ENCODE data around the gene KRT27. TPM values are rescaled to one million over a fixed set of nuclear protein-coding genes. Genes with fewer than 3 reads are reported as not detected.

Gene KRT27
- total and polyA plus RNA-seq, 9 of the 15 experiments (the other 6 are each of a cell fraction or from before 2014, with no cell fraction given), result 0.10 TPM; not detected in 8

DNA sequence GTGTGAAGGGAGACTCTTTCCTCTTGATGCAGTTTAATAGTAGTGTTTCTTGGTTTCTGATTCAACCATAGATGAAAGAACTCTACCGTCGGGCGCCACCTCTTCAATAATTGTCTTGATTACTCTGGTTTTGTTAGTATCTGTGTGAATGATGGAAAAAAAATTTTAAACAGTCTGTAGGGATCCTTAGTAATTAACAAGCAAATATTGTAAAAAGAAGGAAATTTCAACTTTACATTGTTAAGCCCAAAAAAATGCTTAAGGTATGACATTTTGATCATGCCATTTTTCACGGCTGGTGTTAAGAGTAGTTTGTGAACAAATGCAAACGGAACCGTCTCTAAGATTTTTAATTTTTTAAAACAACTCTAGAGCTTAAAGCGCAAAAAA, 36.0 kb upstream of the KRT27 start (continued):
- TF ChIP-seq E2F1 (CRISPR knock-in tag; IDR thresholded peaks at IDR 0.05) (no peak), FOXO4 (CRISPR knock-in tag; IDR thresholded peaks at IDR 0.05) (no peak), ZNF121 (CRISPR knock-in tag; conservative IDR thresholded peaks at IDR 0.05) (no peak)

- in situ Hi-C loops (cut with MboI) (no loop called here), intact Hi-C loops (cut with micrococcal nuclease) (loop anchor here (5.0 kb wide), 1 partner anchor 850 kb away; no protein-coding TSS in a partner anchor)
- no peaks in the 10 kb centered on the region for H3K9me3 ChIP-seq (replicated peaks; ENCODE audit: control insufficient read depth, insufficient read depth, low read depth, low read length)
- peak; percentile 69 for TF ChIP-seq SUPT5H (IDR thresholded peaks at IDR 0.05)
- TF ChIP-seq POLR2AphosphoS5 (IDR thresholded peaks at IDR 0.05; ENCODE audit: control insufficient read depth, insufficient read depth, low read depth, low read length), result 0 out of 2 replicates have a peak, but pooled peaks have one; percentile 15
- peak; percentile 64 for TF ChIP-seq POLR2B (IDR thresholded peaks at IDR 0.05; ENCODE audit: low read depth, partially characterized antibody)
- TF ChIP-seq ZNF3 (CRISPR knock-in tag; IDR thresholded peaks at IDR 0.05), result no peak
- TF ChIP-seq ZNF121 (CRISPR knock-in tag; conservative IDR thresholded peaks at IDR 0.05), result no peak
- TF ChIP-seq ILF3 (IDR thresholded peaks at IDR 0.05; ENCODE audit: borderline replicate concordance), result 0 out of 2 replicates have a peak, but pooled peaks have one; percentile 2
- peak; percentile 70 for TF ChIP-seq POLR2A (conservative IDR thresholded peaks at IDR 0.05)
- TF ChIP-seq POLR2AphosphoS2 (IDR thresholded peaks at IDR 0.05; ENCODE audit: low read length), result peak; percentile 90
- peak; percentile 52 for TF ChIP-seq KDM5B (IDR thresholded peaks at IDR 0.05; ENCODE audit: insufficient replicate concordance, low read depth, low read length)
- TF ChIP-seq XRCC5 (IDR thresholded peaks at IDR 0.05; ENCODE audit: low read depth, low read length), result no peak
- POLR2A ChIA-PET, result interaction anchor here (0.6 to 1.2 kb wide), 4 partner anchors 9 to 711 kb away, joined by 3 to 4 read pairs (median 3); no protein-coding TSS in a partner anchor
- no peaks in the 10 kb centered on the region for H3K27me3 ChIP-seq (ENCODE audit: control insufficient read depth in 2 of 2, insufficient read depth in 2 of 2, low read length in 2 of 2)
- ATAC-seq, result peak; percentile 3; the same call in 1 of the 3 replicates
- H3K9ac ChIP-seq (ENCODE audit: insufficient read depth in 1 of 2, low read depth in 2 of 2, low read length in 2 of 2), result peak overlapping the region in 1 of 2 experiments; percentile 97; a peak in 2 of 4 replicates
- H2AFZ ChIP-seq (ENCODE audit: low read depth, low read length), result no peak overlapping the region
- H3K36me3 ChIP-seq (ENCODE audit: control insufficient read depth, insufficient read depth, low read length), result peaks cover 29% of the 10 kb centered on the region
- peaks cover 9 to 29% of the 10 kb centered on the region in 2 experiments for H3K4me1 ChIP-seq (replicated peaks in 1 of 2; ENCODE audit: control insufficient read depth in 2 of 2, insufficient read depth in 2 of 2, low read length in 2 of 2)
- FAIRE-seq, result no peak
- DNase-seq (ENCODE audit: extremely low read depth in 1 of 4, low spot score in 3 of 4), result no peak
- H3K4me2 ChIP-seq (ENCODE audit: insufficient read depth, low read length), result peak overlapping the region; percentile 63
- peaks cover 5% of the 10 kb centered on the region for H3K9me1 ChIP-seq (ENCODE audit: control insufficient read depth, insufficient read depth, low read length)
- WGBS (ENCODE audit: insufficient coverage, low coverage, missing lambda C conversion rate), result 70% methylated on average over 4 of the region's 4 CpGs
- peaks cover 52% of the 10 kb centered on the region for H3K79me2 ChIP-seq (ENCODE audit: control insufficient read depth, insufficient read depth, low read length)
- no TSS peak for BruUV-seq (replicated peaks)
- peak overlapping the region; percentile 67; the same call in 1 of the 2 replicates for H3K4me3 ChIP-seq
- peak overlapping the region; percentile 65 for H3K27ac ChIP-seq (ENCODE audit: extremely low read depth, low read depth, low read length)
- CTCF ChIA-PET (ENCODE audit: low intra/inter-chr PET ratio), result no interaction called here
- H4K20me1 ChIP-seq (replicated peaks; ENCODE audit: control insufficient read depth, insufficient read depth, low read length), result no peaks in the 10 kb centered on the region
These were observed 34.8 kb upstream of the KRT27 start for GRCh38 chr17:40817103-40817682.

All from K562 (cell line).